CD4-positive, alpha-beta T cell treated with Interleukin-6 at 100 ng/mL for 8 hours (primary cell): ENCODE measurements around the gene SENP8.
"Not testable (repeated sequence)": the region's sequence is repeated elsewhere in the genome, so short reads cannot be mapped to it uniquely, and the experiment has no call there.

ENCODE experiments used
- DNase-seq: peaks from one replicate; pipeline ENCODE4 v3.0.0-alpha.2; 2020; ENCODE audit warnings: mixed read lengths, low spot score

SENP8 gene

DNA sequence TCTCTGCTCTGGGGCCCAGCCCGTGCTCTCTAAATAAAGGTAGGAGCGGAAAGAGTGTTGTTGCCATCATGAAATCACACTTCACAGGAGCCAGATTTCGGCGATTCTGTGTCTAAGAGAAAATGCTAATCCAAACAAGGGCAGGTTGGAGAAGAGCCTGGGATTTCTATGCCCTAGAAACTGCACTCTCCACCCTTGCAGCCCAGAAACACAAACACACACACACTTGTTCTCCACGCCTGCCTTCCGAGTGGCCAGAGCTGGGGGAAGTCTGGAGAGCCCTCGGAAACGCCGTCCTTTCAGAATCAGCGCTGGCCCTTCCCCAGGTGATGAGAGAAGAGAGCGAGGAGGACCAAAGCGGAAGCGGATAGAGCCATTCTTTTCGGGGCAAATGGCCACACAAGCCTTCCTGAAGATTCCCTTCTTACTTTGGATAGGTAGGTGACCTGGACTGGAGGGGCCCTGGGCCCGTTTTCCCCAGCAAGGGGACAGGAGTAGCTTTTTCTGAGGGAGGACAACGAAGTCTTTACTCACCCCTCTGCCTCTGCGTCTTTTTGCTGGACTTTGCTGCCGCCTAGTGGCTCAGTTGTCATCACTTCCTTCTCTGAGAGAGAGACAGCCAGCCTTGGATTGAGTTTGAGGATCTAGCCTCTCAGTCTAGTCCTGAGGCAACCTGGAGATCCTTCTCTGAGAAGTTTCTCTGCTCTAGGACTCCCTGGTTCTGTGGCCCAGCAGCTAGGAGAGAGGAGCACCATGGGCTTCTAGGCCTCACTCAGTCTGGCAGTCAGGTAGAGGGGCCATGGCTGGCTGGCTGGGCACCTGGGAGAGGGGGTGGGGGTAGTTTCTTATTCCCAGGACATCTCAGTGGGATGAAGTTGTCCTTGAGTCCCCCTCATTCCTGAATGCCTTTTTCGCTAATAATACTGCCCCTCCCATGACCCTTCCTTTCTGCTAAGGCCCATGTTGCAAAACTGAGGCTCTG lies 37.7 kb downstream of the SENP8 start:
- DNase-seq = peak; percentile 71

DNA sequence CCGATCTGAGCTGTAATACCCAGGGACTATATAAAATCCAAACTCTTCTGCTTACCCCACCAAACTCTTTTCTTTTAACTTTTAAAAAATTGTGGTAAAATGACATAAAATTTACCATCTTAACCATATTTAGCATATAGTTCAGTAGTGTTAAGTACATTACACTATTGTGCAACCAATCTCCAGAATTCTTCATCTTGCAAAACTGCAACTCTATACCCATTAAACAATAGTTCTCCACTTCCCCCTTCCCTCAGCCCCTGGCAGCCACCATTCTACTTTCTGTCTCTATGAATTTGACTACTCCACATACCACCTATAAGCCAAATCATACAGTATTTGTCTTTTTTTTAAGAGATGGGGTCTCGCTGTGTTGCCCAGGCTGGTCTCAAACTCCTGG lies 38.7 kb downstream of the SENP8 start:
- DNase-seq = no peak

DNA sequence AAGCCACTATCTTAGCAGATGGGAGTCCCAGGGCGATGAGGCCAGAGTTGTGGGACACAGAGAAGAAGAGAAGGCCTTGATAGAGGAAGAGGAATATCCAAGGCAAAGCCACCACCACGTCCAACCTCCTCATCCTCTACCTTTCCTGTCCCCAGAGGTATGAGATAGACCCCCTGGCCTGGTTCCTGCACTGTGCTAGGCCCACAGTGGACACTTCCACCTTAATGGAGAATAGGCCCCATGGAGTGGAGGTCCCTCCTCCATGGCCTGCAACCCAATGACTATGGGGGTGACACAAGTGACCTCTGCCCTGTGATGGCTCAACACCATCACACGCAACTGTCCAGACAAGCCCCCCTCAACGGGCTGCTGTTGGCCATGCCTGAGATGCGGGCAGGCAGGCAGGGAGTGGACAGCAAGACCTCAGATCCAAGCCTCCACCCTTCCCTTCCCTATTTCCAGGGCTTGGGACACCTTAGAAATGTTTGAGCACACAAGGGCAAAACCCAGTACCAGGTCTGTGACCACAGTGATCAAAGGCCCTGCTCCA lies 42.6 kb downstream of the SENP8 start:
- DNase-seq = no peak

DNA sequence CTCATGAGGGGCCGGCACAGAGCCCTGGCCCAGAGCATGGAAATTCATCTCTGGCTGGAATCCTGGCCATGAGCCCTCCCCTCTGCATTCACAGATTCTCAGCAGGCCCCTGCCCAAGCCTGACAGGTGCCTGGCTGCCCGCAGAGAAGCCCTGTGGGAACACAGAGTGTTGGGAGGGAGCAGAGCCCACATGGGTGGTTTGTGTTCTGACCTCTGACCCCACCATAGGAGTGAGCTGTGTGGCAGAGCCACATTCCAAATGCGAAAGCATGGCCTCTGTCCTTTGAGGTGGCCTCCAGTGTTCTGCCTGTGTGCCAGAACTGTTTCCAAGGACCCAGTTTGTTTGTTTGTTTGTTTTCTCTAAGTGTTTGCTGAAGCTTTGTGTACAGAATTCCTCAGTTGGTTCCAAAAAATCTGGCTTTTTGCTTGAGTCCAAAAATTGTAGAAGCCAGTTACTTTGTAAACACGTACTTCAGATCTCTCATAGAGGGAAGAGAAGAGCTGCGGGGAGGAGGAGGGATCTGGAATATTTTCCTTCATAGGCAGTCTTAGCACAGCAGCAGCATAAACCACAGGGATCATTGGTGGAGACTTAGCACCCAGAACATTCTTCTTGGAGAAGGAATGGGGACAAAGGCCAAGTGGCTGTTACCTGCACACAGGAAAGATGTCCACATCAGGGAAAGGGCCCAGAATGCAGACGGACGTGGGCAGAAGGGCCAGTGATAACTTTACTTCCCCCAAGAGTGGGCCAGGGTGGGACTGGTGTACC lies 43.3 kb downstream of the SENP8 start:
- no peak for DNase-seq

DNA sequence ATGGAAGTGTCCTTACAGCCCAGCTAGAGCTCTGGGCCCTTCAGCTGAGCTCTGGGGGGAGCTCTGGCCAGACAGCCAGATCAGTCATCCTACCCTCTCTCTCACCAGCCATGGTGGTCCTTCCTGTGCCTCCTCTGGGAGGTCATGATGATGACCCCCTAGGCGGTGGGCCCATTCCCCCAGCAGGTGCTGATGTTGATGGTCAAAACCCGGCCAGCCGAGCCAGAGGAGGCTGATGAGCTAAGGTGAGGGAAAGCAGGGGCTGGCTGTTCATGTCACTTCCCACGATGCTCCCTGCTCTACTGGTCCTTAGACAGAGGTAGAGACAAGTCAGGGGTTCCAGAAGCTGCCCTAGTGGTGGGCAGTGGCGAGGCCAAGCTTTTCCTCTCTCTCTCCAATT lies 44.4 kb downstream of the SENP8 start:
- no peak for DNase-seq

DNA sequence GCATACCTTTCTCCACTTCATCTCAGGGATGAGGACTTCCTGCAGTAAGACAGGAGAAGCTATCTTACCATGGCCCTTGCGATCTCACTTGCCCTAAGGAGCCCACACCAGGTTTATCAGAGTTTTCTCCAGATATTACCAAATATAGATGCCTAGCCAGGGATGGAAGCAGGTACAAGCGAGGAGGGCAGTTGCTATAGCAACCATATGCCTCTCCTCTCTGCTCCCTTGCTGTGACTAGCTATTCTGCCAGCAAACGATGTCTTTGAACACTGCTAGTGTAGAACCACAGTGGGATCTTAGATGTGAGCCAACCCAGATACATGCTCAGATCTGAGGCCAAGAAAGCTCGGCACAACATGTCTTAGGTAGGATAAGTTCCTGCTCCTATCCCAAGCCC lies 45.5 kb downstream of the SENP8 start:
- no peak for DNase-seq

DNA sequence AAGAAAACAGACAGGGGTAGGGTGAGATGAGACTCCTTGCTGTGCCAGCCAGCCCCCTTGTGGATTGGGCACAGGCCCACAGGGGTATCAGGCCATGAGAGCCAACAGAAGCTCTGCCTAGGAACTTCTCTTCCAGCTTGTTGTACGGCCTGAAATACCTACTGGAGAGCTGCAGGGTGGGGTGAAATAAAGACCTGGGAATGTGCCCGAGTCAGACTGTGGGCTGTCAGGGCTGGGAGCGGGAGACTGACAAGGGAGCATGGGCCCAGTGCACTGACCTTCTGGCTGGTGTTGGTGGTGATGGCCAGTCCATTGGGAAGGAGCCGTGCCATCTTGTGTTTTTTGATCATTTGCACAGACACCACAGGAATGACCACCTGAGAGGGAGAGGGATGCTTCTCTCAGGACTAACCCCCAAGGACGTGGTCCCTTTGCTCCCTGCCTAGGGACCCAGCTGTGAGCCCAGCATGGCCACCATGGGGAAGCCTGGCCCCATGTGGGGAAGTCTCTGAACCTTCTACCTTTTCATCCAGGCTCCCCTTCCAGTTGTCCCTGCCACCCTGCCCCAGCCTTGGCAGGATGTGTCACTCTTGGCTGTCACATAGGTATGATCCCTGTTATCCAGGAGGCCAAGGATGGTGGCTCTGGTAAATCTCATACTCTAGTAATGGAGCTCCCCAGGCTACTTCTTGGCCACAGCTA lies 48.7 kb downstream of the SENP8 start:
- no peak for DNase-seq

DNA sequence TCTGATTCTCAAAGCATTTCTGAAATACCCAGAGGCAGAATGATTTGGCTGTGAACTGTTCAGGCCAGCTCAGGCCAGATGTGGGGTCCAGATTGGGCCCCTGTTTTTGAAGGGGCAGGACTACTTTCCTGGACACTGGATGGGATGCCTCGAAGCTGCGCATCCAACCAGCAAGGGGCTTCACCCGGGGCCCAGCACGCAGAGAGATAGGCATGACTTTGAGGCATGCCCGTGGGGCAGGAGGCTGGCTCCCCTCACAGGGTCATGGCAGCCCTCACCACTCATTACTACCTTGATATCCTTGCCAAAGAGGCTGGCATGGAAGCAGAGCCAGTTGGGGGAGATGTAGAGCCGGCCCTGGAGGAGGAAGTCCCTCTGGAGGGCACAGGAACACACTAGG lies 49.2 kb downstream of the SENP8 start:
- DNase-seq = no peak

DNA sequence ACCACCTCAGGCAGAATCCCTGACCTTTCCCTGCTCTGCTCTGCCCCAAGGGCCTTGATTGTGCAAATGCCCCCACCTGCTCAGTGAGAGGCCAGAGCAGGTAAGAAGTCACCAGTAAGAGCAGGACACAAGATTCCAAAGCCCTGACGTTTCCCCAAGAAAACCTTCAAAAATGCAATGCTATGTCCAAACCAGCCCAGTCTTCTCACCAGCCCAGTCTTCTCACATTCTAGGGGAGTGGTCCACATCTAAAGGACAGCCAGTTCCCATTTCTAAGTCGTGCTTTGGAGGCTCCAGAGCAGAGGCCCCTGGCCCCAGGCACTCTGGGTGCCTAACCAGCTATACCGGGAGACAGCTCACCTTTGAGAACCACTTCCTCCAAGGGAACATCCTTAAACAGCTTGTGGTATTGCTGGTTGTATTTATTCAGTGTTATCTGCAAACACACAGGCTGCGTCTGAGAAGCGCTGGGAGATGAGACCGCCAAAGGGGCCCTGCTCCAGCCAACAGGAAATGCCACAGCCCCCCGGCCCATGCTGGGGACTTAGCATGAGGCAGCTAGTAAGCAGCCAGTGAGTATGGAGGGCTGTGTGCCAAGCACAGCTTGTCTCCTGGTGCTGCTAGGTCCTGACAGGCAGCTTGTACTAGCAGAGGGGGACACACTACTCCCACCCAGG lies 50.1 kb downstream of the SENP8 start:
- no peak for DNase-seq

DNA sequence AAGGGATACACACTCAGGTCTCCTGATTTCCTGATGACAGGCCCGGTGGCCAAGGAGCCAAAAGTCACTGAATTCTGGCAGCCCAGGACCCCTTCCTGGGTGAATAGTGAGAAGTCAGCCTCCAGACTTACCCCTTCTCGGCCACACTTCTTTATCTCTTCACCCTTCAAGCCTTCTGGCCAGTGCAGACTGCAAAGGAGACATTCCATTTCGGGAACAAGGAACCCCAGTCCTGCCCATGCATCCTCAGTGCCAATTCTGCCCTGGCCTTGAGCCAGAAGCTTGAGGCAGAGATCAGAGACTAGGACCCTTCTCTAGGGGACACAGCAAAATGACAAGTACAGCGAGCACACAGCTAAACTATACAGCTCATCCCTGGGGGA lies 50.6 kb downstream of the SENP8 start:
- DNase-seq = no peak

DNA sequence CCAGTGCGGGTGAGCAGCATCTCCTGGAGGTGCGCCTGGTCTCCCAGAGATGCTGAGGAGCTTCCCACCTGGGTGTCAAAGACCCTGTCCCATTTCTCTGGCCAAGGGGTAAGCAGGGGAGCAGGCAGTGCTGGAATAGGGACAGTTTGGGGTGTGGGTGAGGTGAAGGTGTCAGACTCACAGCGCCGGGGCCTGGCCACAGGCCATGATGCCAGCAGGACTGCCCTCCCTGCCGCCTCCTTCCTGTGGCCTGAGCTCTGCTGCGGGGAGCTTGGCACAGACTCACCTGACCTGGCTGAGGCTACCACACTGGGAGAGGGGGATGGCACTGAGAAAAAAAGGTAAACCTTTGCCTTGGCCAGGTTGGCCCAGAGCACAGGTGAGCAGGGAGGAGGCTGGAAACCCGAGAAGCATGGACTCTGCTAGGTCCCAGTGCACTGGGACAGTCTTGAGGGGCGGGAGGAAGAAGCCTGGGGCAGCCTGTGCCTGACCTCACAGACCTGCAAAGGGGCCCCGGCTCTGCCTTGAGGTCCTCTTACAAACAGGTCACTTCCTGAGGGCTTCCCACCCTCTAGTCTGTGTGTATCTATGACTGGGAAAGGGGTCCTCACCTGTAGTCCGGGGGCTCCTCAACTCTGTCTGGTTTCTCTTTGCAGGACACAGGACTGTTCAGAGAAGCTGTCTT lies 51.2 kb downstream of the SENP8 start:
- DNase-seq = no peak

DNA sequence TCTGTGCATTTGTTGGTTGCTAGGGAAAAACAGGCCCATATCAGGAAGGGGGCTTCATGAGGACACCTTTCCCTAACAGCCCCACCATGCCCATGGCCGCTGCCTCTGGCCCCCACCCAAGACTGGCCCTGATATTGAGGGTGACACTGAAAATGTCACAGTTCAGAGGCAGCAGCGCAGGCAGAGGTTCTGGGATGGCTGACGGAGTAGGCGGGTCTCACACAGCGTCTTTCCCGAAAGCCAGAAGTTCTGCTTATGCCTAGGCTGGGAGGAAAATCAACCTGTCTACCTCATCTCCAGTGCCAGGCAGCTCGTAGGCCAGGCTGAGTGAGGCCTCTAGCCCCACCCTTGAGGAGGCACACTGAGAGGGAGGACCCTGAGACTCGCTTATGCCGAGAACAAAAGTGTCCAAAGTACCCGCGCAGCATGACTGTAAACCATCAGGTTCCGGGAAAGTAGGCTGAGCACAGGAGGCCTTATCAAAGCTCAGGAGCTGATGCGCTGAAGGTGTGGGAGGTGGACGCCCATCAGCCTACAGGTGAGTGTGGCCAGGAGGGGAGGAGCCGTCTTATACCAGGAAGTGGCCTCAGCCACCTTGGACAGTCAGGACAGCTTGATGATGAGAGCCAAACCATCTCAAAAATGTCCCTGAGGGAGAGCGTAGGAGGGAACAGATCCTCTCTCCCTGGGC lies 51.9 kb downstream of the SENP8 start:
- no peak for DNase-seq

DNA sequence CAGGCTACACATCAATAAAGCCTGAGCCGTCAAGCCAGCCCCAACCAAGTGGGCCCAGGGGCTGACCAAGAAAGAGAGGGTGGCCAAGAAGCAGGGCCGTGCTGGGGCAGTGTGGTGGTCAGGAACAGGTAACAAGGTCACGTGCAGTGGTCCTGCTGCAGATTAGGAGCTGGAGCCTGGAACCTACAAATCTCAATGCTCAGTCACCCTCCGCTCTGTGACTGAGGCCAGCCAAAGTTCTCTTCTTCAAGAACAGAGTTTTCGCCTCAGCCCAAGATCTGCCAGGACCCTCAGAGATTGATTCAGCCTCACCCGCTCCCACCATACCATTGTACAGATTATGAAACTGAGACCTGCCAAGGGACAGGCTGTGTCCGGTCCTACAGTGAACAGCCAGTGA lies 52.5 kb downstream of the SENP8 start:
- DNase-seq = no peak

DNA sequence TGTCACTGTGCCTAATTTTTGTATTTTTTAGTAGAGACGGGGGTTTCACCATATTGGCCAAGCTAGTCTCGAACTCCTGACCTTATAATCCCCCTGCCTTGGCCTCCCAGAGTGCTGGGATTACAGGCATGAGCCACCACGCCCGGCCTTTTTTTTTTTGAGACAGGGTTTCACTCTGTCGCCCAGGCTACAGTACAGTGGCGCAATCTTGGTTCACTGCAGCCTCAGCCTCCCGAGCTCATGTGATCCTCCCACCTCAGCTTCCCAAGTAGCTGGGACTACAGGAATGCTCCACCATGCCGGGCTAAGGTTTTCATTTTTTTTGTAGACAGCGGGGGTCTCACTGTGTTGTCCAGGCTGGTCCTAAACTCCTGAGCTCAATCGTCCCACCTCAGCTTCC lies 53.8 kb downstream of the SENP8 start:
- not testable (repeated sequence) for DNase-seq

DNA sequence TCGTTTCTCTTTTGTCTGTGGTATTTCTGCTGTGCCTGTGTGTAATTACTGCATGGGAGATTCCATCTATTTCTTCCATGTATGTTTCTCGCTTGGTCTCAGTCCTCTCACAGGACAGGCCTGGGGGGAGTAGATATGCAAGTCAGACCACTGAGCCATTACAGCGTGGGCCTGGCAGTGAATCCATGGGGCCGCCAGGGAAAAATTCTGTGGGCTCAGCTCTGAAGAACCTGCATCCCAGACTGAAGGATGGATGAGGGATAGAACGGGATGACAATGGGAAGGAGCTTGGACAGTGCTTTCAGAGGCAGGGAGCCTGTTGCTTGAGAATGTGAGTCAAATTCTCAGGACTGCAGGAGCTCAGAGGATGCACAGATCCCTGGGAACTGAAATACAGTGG lies 54.6 kb downstream of the SENP8 start:
- no peak for DNase-seq

DNA sequence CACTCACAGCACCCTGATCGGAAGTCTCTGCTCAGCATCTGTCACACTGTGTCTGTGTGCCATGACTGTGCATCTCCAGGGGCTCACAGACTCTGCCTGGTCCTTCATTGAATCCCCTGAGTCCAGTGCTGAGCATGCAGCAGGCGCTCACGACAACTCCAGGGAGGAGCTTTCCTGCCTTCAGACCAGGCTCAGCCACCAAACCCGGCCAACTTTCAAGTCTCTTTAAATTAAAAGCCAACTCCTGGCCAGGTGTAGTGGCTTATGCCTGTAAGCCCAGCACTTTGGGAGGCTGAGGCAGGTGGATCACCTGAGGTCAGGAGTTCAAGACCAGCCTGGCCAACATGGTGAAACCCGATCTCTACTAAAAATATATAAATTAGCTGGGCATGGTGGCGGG lies 55.2 kb downstream of the SENP8 start:
- DNase-seq = no peak

DNA sequence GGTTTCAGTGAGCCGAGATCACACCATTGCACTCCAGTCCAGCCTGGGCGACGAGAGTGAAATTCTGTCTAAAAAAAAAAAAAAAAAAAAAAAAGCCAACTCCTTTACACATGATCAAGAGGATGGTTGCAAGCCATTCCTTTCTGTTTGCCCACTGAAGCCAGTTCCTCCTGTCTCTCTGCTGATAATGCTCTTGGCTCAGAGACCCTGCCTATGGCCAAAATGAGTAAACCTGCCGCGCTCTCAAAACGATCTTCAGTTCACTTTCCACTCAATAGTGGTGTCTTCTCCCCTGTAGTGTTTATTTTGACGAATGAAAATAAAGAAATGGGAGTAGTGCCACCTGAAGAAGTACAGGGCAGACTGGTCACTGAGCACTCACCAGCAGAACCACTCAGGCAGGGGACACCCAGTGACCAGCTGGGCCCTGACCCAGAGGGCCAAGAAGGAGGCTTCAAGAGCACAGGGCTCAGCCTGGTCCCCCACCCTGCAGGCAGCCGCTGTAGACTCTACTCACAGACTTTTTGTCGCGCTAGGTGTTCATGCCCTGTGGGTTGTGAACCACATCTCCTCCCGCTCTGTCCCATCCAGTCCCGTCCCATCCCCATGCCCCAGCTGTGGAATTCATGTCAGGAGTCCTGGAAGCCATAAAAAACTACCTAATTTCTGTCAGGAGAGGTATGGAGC lies 55.8 kb downstream of the SENP8 start:
- no peak for DNase-seq

DNA sequence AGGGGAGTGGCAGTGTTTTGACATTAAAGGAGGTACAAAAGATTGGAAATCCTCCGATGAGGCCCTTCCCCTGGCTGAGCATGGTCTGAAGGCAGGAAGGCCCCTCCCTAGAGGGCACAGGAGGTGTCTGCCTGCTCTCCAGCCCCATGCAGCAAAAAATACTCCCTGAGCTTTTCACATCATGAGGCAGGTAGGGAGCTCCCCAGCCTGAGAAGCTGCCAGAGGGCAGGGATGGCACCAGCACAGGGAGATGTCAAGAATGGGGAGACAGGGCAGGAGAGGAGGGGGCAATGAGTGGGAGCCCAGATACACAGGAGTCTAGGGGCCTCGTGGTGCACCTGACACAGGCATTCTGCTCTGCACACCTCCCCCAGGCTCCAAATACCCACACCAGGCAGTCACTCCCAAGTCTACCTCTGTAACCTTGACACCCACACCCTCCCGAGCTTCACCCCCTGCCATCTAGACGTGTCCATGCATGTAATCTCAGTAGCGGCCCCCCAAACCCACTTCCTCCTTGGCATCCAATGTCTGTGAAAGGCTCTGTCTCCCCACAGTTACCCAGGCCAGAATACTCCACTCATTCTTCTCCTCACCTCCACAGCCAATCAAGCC lies 56.5 kb downstream of the SENP8 start:
- DNase-seq = no peak
